Measurements from ENCODE around the gene ITGB3.

ITGB3 gene

DNA sequence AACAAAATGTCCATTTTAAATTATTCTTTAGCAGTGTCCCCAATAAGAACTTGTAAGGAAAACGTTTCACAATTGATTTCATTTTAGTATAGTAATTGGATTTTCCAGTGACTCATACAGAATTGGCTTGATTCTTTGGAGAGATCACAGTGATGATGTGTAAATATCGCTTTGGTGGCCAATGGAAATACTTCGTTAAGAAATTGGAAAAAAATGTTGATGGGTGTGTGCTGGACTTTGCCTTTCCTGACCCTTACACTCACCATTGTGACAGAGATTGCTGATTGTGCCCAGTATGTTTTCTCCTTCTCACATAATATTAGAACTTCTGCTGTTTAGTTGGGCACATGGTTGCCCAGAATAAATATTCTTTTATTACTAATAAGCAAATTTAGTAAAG, 62.7 kb downstream of the ITGB3 start:
- no peak for DNase-seq (ENCODE audit: low read depth)
- TF ChIP-seq, protein P1, sequence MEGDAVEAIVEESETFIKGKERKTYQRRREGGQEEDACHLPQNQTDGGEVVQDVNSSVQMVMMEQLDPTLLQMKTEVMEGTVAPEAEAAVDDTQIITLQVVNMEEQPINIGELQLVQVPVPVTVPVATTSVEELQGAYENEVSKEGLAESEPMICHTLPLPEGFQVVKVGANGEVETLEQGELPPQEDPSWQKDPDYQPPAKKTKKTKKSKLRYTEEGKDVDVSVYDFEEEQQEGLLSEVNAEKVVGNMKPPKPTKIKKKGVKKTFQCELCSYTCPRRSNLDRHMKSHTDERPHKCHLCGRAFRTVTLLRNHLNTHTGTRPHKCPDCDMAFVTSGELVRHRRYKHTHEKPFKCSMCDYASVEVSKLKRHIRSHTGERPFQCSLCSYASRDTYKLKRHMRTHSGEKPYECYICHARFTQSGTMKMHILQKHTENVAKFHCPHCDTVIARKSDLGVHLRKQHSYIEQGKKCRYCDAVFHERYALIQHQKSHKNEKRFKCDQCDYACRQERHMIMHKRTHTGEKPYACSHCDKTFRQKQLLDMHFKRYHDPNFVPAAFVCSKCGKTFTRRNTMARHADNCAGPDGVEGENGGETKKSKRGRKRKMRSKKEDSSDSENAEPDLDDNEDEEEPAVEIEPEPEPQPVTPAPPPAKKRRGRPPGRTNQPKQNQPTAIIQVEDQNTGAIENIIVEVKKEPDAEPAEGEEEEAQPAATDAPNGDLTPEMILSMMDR (IDR thresholded peaks at IDR 0.05; ENCODE audit: control insufficient read depth, extremely low read depth, insufficient read depth): no peak
- H3K4me3 ChIP-seq (ENCODE audit: low read depth, low read length): no peak overlapping the region

DNA sequence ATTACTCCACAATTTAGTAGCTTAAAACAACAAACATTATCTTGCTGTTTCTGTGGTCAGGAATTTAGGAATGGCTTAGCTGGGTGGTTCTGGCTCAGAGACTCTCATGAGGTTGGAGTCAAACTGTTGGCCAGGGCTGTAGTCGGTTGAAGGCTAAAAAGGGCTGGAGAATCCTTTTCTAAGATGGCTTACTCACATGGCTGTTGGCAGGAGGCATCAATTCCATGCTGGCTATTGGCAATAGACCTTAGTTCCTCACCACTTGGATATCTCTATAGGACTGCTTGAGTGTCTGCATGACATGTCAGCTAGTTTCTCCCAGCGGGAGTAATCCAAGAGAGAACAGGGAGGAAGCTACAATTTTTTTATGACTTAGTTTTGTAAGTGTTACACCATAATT, 63.5 kb downstream of the ITGB3 start:
- H3K4me3 ChIP-seq (ENCODE audit: low read depth, low read length): no peak overlapping the region
- TF ChIP-seq, protein P1 (IDR thresholded peaks at IDR 0.05; ENCODE audit: control insufficient read depth, extremely low read depth, insufficient read depth): no peak
- no peak for DNase-seq (ENCODE audit: low read depth)

DNA sequence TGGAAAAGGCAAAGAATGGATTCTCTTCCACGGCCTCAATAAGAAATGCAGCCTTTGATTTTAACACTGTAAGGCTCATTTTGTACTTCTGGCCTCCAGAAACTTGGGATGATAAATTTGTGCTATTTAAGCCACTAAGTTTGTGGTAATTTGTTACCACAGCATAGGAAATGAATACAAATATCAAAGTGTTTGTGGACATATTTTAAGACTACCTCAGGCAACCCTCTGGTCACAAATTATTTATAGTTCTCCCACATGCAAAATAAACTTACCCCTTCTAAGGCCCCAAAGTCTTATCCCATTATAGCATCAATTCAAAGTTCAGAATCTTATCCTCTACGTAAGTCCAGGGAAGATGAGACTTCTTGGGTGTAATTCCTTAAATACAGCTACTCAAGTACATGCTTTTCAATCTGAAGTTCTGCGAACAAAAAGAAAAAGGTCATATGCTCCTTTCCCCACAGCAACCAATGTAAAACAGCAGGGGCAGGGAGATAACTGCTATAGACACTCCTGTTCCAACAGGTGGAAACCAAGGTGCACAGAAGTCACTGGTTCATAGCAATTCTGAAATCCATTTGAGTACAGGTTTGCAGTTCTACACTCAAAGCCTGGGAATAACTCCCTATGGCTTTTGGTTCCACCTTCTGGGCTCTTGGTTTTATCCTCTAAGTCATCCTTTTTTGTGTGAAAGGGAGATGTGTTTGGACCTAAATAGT, 64.7 kb downstream of the ITGB3 start:
- no peak overlapping the region for H3K4me3 ChIP-seq (ENCODE audit: low read depth, low read length)
- TF ChIP-seq, protein P1 (IDR thresholded peaks at IDR 0.05; ENCODE audit: control insufficient read depth, extremely low read depth, insufficient read depth): no peak
- no peak for DNase-seq (ENCODE audit: low read depth)

DNA sequence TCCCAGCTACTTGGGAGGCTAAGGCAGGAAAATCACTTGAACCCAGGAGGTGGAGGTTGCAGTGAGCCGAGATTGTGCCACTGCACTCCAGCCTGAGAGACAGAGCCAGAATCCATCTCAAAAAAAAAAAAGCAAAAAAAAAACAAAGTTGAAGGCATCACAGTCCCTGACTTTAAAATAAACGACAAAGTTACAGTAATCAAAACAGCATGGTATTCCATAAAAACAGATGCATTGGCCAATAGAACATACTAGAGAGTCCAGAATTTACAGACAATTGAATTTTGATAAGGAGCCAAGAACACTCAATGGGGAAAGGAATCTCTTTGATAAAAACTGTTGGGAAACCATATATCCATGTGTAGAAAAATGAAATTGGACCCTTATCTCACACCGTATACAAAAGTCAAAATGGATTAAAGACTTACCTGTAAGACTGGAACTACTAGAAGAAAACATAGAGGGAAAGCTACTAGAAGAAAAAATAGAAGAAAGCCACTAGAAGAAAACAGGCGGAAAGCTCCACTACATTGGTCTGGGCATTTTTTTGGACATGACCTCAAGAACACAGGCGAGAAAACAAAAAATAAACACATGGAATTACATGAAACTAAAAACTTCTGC, 67.4 kb downstream of the ITGB3 start:
- TF ChIP-seq, protein P1 (IDR thresholded peaks at IDR 0.05; ENCODE audit: control insufficient read depth, extremely low read depth, insufficient read depth): no peak
- H3K4me3 ChIP-seq (ENCODE audit: low read depth, low read length): no peak overlapping the region
- no peak for DNase-seq (ENCODE audit: low read depth)

DNA sequence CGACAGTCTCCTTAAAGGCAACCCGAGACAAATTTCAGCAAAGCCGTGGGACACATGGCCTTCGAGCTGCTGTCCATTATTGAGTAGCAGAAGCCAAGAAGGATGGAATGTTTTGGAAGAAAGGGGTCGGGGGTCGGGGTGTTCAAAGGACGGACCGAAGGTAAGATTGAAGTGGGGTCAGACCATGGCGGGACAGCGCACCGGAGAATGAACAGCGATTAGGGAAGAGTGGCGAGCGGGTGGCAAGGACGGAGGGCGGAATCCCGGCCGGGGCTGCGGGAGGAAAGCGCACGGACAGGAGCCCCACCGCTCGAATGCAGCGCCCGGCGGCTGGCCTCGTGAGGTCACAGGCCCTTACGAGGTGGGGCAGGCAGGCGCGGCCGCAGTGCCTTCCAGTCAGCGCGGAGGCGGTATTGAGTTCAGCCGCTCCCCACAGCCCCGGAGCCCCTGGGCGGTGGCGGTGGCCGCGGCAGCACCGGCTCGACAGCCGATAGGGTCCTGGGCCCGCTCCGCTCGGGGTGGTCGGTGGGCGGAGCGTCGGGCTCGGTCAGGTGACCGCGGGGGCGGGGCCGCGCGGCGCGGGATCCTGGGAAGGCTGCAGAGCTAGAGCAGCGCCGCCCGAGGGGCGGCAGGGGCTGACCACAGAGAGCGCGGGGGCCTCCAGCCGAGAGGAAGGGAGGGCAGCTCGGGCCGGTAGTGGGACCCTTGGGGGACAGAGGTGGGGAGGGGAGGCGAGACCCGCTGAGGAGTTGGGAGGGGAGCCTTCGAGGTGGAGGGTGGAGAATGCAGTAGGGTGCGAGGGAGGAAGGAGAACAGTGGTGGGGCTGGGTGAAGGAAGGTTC, 70.0 kb downstream of the ITGB3 start, which contains the start of gene EFCAB13:
Gene EFCAB13, plus strand, starts transcription at position 574 of the 842 bp plus-strand sequence. CDS start 4,399 bp downstream, outside the sequence.
- TF ChIP-seq, protein P1 (IDR thresholded peaks at IDR 0.05; ENCODE audit: control insufficient read depth, extremely low read depth, insufficient read depth): no peak
- H3K4me3 ChIP-seq (ENCODE audit: low read depth, low read length): peak within 1 kb of the TSS; percentile 51
- DNase-seq (ENCODE audit: low read depth): no peak

DNA sequence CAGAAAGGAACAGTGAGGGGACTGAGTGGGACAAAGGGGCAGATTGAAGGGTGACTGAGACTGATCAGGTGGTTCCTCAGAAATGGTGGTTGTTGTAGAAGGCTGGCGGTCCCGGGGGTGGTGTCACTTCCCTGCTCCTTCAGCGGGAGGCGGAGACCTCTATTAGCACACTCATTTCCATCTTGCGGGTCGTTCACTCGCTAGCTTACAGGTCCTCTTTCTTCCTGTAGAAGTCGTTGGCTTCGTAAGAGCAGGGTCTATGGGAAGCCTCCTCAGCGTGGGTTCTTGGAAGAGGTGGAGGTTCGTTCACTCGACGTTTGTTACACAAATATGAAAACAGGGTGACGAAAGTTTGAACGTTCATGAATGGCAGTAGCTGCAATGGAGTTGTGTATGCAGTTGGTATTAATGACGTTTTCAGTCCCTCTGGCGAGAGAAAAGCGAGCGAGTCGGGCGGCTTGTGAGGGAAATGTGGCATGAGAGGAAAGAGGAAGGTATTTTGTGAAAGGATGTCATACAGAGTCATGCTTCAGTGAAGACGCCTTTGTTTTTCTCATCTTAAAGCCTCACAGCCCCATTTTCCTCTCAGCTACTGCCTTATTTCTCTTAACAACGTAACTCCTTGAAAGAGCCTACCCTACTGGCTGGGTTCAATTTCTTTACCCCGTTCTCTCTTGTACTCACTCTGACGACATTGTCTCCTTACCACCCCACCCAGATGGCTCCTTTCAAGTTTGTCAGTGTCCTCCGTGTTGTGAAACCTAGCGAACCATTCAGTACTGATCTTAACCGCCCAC, 70.8 kb downstream of the ITGB3 start:
- DNase-seq (ENCODE audit: low read depth): no peak
- peak overlapping the region; percentile 51 for H3K4me3 ChIP-seq (ENCODE audit: low read depth, low read length)
- TF ChIP-seq, protein P1 (IDR thresholded peaks at IDR 0.05; ENCODE audit: control insufficient read depth, extremely low read depth, insufficient read depth): no peak
